Stimulated activated effector memory CD8-positive, alpha-beta T cell treated with anti-CD3 and anti-CD28 coated beads, Interleukin-12 subunit alpha, Interleukin-12 subunit beta, amount 100 ng/mL, for 72 hours (primary cell): Measurements from ENCODE around the gene CNTRL.
A peak's percentile ranks its signal among the peaks of the same experiment; 100 is the strongest.

Experiments used
- ATAC-seq: fragments of 150-1000 bp; cut with Tn5 transposase; 2 replicates; pipeline ENCODE4 v1.10.0; 2021
- DNase-seq, 2 donors: peaks; one replicate each; pipeline ENCODE4 v3.0.0; 2021 to 2022; ENCODE audit warnings: low spot score in 2 of 2
- H3K27ac Mint-ChIP-seq: one replicate; pipeline ENCODE4 v1.8.0; 2022; ENCODE audit warnings: mild to moderate bottlenecking, mixed read lengths
- H3K36me3 Mint-ChIP-seq: one replicate; pipeline ENCODE4 v1.8.0; 2022; ENCODE audit warnings: mild to moderate bottlenecking, mixed read lengths
- H3K4me1 Mint-ChIP-seq: one replicate; pipeline ENCODE4 v1.8.0; 2022; ENCODE audit warnings: mixed read lengths
- H3K4me3 Mint-ChIP-seq: one replicate; pipeline ENCODE4 v1.8.0; 2022; ENCODE audit warnings: mild to moderate bottlenecking, mixed read lengths
- H3K9me3 Mint-ChIP-seq: one replicate; pipeline ENCODE4 v1.8.0; 2022; ENCODE audit warnings: mixed read lengths

Gene CNTRL

GRCh38 chr9:121206516-121207370, 132.0 kb downstream of the CNTRL start:
- ATAC-seq = peak; percentile 75
- Mint-ChIP-seq H3K4me3 (peak overlapping the region; percentile 7), H3K36me3 (peaks cover 6% of the 10 kb centered on the region)

GRCh38 chr9:121207371-121207940, 132.7 kb downstream of the CNTRL start:
- no peaks in the 10 kb centered on the region for H3K36me3 Mint-ChIP-seq
- H3K27ac Mint-ChIP-seq = no peak overlapping the region
- H3K9me3 Mint-ChIP-seq = no peaks in the 10 kb centered on the region
- DNase-seq (no peak), ATAC-seq (peak; percentile 82)
- H3K4me3 Mint-ChIP-seq = peak overlapping the region; percentile 7
- H3K4me1 Mint-ChIP-seq = peaks cover 20% of the 10 kb centered on the region

More at GRCh38 chr9:121206516-121207370, 132.0 kb downstream of the CNTRL start:
- Mint-ChIP-seq H3K4me1 (peaks cover 20% of the 10 kb centered on the region), H3K27ac (no peak overlapping the region), H3K9me3 (no peaks in the 10 kb centered on the region)
- no peak for DNase-seq

GRCh38 chr9:121210536-121210935, 135.8 kb downstream of the CNTRL start:
- peak; percentile 25 for ATAC-seq
- Mint-ChIP-seq H3K4me3 (no peak overlapping the region), H3K27ac (no peak overlapping the region), H3K4me1 (peaks cover 20% of the 10 kb centered on the region), H3K9me3 (no peaks in the 10 kb centered on the region), H3K36me3 (no peaks in the 10 kb centered on the region)
- DNase-seq = no peak

- no peak overlapping the region for H3K27ac Mint-ChIP-seq
- no peak overlapping the region for H3K4me3 Mint-ChIP-seq
- H3K4me1 Mint-ChIP-seq = peaks cover 9% of the 10 kb centered on the region
- ATAC-seq = peak; percentile 67
- peak; percentile 54 to 76 for DNase-seq
- no peaks in the 10 kb centered on the region for H3K9me3 Mint-ChIP-seq
- H3K36me3 Mint-ChIP-seq = peaks cover 6% of the 10 kb centered on the region
Observed at GRCh38 chr9:121213136-121213806, 138.5 kb downstream of the CNTRL start.

- Mint-ChIP-seq H3K9me3 (no peaks in the 10 kb centered on the region), H3K4me3 (no peak overlapping the region), H3K4me1 (peaks cover 9% of the 10 kb centered on the region), H3K36me3 (peaks cover 6% of the 10 kb centered on the region), H3K27ac (peak overlapping the region; percentile 1)
- no peak for DNase-seq
- no peak for ATAC-seq
Observed at GRCh38 chr9:121214005-121214404, 139.2 kb downstream of the CNTRL start.

GRCh38 chr9:121216271-121216805, 141.6 kb downstream of the CNTRL start:
- DNase-seq (peak in 1 of 2 donors; percentile 40), ATAC-seq (no peak)
- H3K4me3 Mint-ChIP-seq = no peak overlapping the region
- no peaks in the 10 kb centered on the region for H3K9me3 Mint-ChIP-seq
- H3K36me3 Mint-ChIP-seq = peaks cover 6% of the 10 kb centered on the region
- H3K27ac Mint-ChIP-seq = no peak overlapping the region
- peaks cover 17% of the 10 kb centered on the region for H3K4me1 Mint-ChIP-seq

GRCh38 chr9:121217609-121218292, 143.0 kb downstream of the CNTRL start:
- Mint-ChIP-seq H3K9me3 (no peaks in the 10 kb centered on the region), H3K4me1 (peaks cover 20% of the 10 kb centered on the region), H3K4me3 (no peak overlapping the region), H3K36me3 (peaks cover 6% of the 10 kb centered on the region), H3K27ac (no peak overlapping the region)
- ATAC-seq = peak; percentile 97
- DNase-seq = no peak

GRCh38 chr9:121218357-121219027, 143.7 kb downstream of the CNTRL start:
- H3K27ac Mint-ChIP-seq = no peak overlapping the region
- H3K4me1 Mint-ChIP-seq = peaks cover 24% of the 10 kb centered on the region
- no peaks in the 10 kb centered on the region for H3K9me3 Mint-ChIP-seq
- H3K4me3 Mint-ChIP-seq = no peak overlapping the region
- ATAC-seq (no peak), DNase-seq (no peak)
- H3K36me3 Mint-ChIP-seq = peaks cover 6% of the 10 kb centered on the region

- H3K4me1 Mint-ChIP-seq = peaks cover 24% of the 10 kb centered on the region
- DNase-seq (no peak), ATAC-seq (no peak)
- H3K27ac Mint-ChIP-seq = no peak overlapping the region
- peaks cover 6% of the 10 kb centered on the region for H3K36me3 Mint-ChIP-seq
- H3K4me3 Mint-ChIP-seq = no peak overlapping the region
- no peaks in the 10 kb centered on the region for H3K9me3 Mint-ChIP-seq
Observed at GRCh38 chr9:121219530-121219929, 144.8 kb downstream of the CNTRL start.

GRCh38 chr9:121220996-121221663, 146.4 kb downstream of the CNTRL start:
- H3K36me3 Mint-ChIP-seq = peaks cover 6% of the 10 kb centered on the region
- DNase-seq = no peak
- peaks cover 24% of the 10 kb centered on the region for H3K4me1 Mint-ChIP-seq
- no peaks in the 10 kb centered on the region for H3K9me3 Mint-ChIP-seq
- H3K4me3 Mint-ChIP-seq = no peak overlapping the region
- no peak overlapping the region for H3K27ac Mint-ChIP-seq
- no peak for ATAC-seq

- Mint-ChIP-seq H3K9me3 (no peaks in the 10 kb centered on the region), H3K4me1 (peaks cover 24% of the 10 kb centered on the region), H3K27ac (no peak overlapping the region), H3K4me3 (no peak overlapping the region), H3K36me3 (peaks cover under 1% of the 10 kb centered on the region)
- ATAC-seq = no peak
- no peak for DNase-seq
Observed at GRCh38 chr9:121221664-121222055, 146.9 kb downstream of the CNTRL start.

GRCh38 chr9:121222524-121223171, 147.9 kb downstream of the CNTRL start:
- ATAC-seq (no peak), DNase-seq (no peak)
- Mint-ChIP-seq H3K27ac (no peak overlapping the region), H3K9me3 (no peaks in the 10 kb centered on the region), H3K36me3 (no peaks in the 10 kb centered on the region), H3K4me1 (peaks cover 22% of the 10 kb centered on the region), H3K4me3 (no peak overlapping the region)

GRCh38 chr9:121225240-121225639, 150.5 kb downstream of the CNTRL start:
- ATAC-seq (no peak), DNase-seq (no peak)
- Mint-ChIP-seq H3K4me1 (peaks cover 10% of the 10 kb centered on the region), H3K36me3 (no peaks in the 10 kb centered on the region), H3K27ac (no peak overlapping the region), H3K4me3 (no peak overlapping the region), H3K9me3 (no peaks in the 10 kb centered on the region)

- H3K27ac Mint-ChIP-seq = no peak overlapping the region
- H3K36me3 Mint-ChIP-seq = peaks cover 3% of the 10 kb centered on the region
- ATAC-seq (no peak), DNase-seq (no peak)
- no peak overlapping the region for H3K4me3 Mint-ChIP-seq
- peaks cover 8% of the 10 kb centered on the region for H3K4me1 Mint-ChIP-seq
- H3K9me3 Mint-ChIP-seq = no peaks in the 10 kb centered on the region
Observed at GRCh38 chr9:121226175-121226574, 151.4 kb downstream of the CNTRL start.
